Left lung (tissue), 10 donors: ENCODE measurements around the gene CACNA2D3. TPM values are rescaled to one million over a fixed set of nuclear protein-coding genes. Genes with fewer than 3 reads are reported as not detected.

Experiments
- ATAC-seq: fragments of 200-7000 bp; cut with Tn5 transposase; one replicate; pipeline ENCODE4 v1.9.1; 2020; ENCODE audit warnings: moderate library complexity
- DNase-seq, 4 donors: peaks; one replicate each; pipeline ENCODE4 v3.0.0-alpha.2; 2013 to 2020
- H3K27ac ChIP-seq, 2 donors: fragments of 200-600 bp; sonication (generic) in 1 of 2; one replicate each; pipeline versions ENCODE4 v1.5.0 to v1.8.0; 2020 to 2021
- H3K27me3 ChIP-seq, 2 donors: fragments of 200-600 bp; sonication (generic) in 1 of 2; one replicate each; pipeline versions ENCODE4 v1.5.0 to v1.8.0; 2020 to 2021
- H3K36me3 ChIP-seq, 2 donors: fragments of 200-600 bp; sonication (generic) in 1 of 2; one replicate each; pipeline versions ENCODE4 v1.5.0 to v1.8.0; 2020 to 2021
- H3K4me1 ChIP-seq, 2 donors: fragments of 200-600 bp; one replicate each; pipeline ENCODE4 v1.8.0; 2021
- H3K4me3 ChIP-seq, 2 donors: fragments of 200-600 bp; sonication (generic) in 1 of 2; one replicate each; pipeline versions ENCODE4 v1.5.0 to v1.8.0; 2020 to 2021; ENCODE audit warnings: mild to moderate bottlenecking in 1 of 2
- H3K9me3 ChIP-seq, 2 donors: fragments of 200-600 bp; sonication (generic) in 1 of 2; one replicate each; pipeline versions ENCODE4 v1.5.0 to v1.8.0; 2020 to 2021
- CTCF ChIP-seq, 2 donors: fragments of 200-600 bp; sonication (generic) in 1 of 2; IDR thresholded peaks; one replicate each; pipeline versions ENCODE4 v1.5.0 to v1.8.0; 2021; ENCODE audit warnings: antibody characterized with exemption in 2 of 2
- intact Hi-C, 2 donors: fragments of 100-400 bp; cut with DNase I; formaldehyde crosslinking; loops; one replicate each; pipeline versions ENCODE4 v1.11.2 to v1.14.2; 2022
- polyA plus RNA-seq, 6 donors: library from polyadenylated mRNA; unstranded; fragments of 120-200 nt; gene quantifications; one replicate each; pipeline ENCODE4 v1.2.1, GENCODE V29; 2013; ENCODE audit not compliant: insufficient read length in 6 of 6
- total RNA-seq, 2 donors: library from RNA; stranded (reverse); fragmentation: NEBNext Ultra II Directional; extraction: Animal tissue kit (Norgen Biotek cat#: 25700); gene quantifications; one replicate each; pipeline ENCODE4 v1.2.1, GENCODE V29; 2021
- donor health status: DM: no; HTN: yes; CAD: no.
- donor health status: DM: no; HTN: no; CAD: no.

The CACNA2D3 gene
- total and polyA plus RNA-seq, 8 donors = 1.1 to 2.7 (median 1.5) TPM

DNA sequence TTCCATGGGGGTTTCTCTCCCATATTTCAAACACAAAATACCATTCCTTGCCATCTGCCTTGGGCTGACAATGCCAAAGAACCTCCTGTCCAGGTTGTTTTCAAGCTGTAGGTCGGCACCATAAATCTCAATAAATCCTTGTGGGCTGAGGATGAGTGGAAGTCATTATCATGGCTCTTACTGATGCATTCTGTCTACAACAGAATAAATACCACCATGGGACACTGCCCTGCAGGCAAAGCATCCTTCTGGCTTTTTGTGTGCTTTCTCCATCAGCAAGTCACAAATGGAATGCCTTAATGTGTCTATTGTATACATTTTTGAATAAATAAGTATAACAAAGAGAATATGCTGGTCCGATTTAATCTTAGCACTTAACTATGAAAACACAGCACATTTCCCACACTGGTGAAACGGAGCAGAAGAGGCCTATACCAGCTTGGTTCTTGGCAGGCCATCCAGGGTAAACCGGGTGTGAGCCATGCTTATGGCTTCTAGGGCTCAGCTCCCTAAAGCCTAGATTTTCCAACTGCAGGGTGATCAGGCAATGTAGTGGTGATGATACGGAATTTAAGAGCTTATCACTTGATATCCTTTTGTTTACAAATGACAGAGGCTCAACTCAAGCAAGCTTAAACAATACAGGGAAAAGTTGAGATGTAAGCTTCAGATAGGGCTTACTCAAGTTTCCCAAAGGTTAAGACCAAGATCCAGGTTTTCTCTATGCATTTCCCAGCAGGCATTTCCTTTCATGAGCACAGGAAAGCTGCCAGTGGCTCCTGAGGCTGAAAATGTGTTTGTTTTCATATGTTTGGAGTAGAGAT, 938.8 kb downstream of the CACNA2D3 start:
- intact Hi-C loops = no loop called here
- Histone ChIP-seq H3K36me3 (no peaks in the 10 kb centered on the region), H3K4me3 (no peak overlapping the region), H3K27ac (no peak overlapping the region), H3K9me3 (no peaks in the 10 kb centered on the region), H3K27me3 (no peaks in the 10 kb centered on the region), H3K4me1 (no peaks in the 10 kb centered on the region)
- TF ChIP-seq CTCF (IDR thresholded peaks at IDR 0.05) = no peak
- DNase-seq (no peak), ATAC-seq (no peak)

GRCh38 chr3:55061720-55062034, 939.3 kb downstream of the CACNA2D3 start:
- intact Hi-C loops = no loop called here
- no peak overlapping the region for H3K4me3 ChIP-seq
- H3K36me3 ChIP-seq = no peaks in the 10 kb centered on the region
- H3K9me3 ChIP-seq = no peaks in the 10 kb centered on the region
- no peak for ATAC-seq
- H3K27ac ChIP-seq = no peak overlapping the region
- H3K4me1 ChIP-seq = no peaks in the 10 kb centered on the region
- DNase-seq = no peak
- TF ChIP-seq CTCF (IDR thresholded peaks at IDR 0.05) = no peak
- H3K27me3 ChIP-seq = no peaks in the 10 kb centered on the region

- no peak for TF ChIP-seq CTCF (IDR thresholded peaks at IDR 0.05)
- H3K27me3 ChIP-seq = no peaks in the 10 kb centered on the region
- H3K9me3 ChIP-seq = no peaks in the 10 kb centered on the region
- no peak overlapping the region for H3K4me3 ChIP-seq
- H3K36me3 ChIP-seq = no peaks in the 10 kb centered on the region
- intact Hi-C loops = no loop called here
- H3K4me1 ChIP-seq = no peaks in the 10 kb centered on the region
- no peak overlapping the region for H3K27ac ChIP-seq
- DNase-seq = peak in 1 of 4 donors; percentile 49
- no peak for ATAC-seq
Measured at GRCh38 chr3:55064164-55064563, 941.8 kb downstream of the CACNA2D3 start.

- DNase-seq (no peak), ATAC-seq (no peak)
- no peaks in the 10 kb centered on the region for H3K9me3 ChIP-seq
- no peaks in the 10 kb centered on the region for H3K27me3 ChIP-seq
- H3K4me3 ChIP-seq = no peak overlapping the region
- H3K4me1 ChIP-seq = no peaks in the 10 kb centered on the region
- TF ChIP-seq CTCF (IDR thresholded peaks at IDR 0.05) = no peak
- no peaks in the 10 kb centered on the region for H3K36me3 ChIP-seq
- H3K27ac ChIP-seq = no peak overlapping the region
- intact Hi-C loops = no loop called here
Measured at GRCh38 chr3:55065331-55065730, 943.0 kb downstream of the CACNA2D3 start.

GRCh38 chr3:55066551-55067047, 944.2 kb downstream of the CACNA2D3 start:
- no peak for ATAC-seq
- Histone ChIP-seq H3K4me1 (no peaks in the 10 kb centered on the region), H3K4me3 (no peak overlapping the region), H3K27me3 (no peaks in the 10 kb centered on the region), H3K9me3 (no peaks in the 10 kb centered on the region), H3K36me3 (no peaks in the 10 kb centered on the region), H3K27ac (no peak overlapping the region)
- intact Hi-C loops = no loop called here
- no peak for TF ChIP-seq CTCF (IDR thresholded peaks at IDR 0.05)
- no peak for DNase-seq
